Kasumi-1 (cell line): ENCODE data around the gene FHL1.

ENCODE experiments used
- DNase-seq, 2 experiments: peaks; one replicate each; lab custom pipeline; 2025; lab: John Stamatoyannopoulos, UW

FHL1 gene

DNA sequence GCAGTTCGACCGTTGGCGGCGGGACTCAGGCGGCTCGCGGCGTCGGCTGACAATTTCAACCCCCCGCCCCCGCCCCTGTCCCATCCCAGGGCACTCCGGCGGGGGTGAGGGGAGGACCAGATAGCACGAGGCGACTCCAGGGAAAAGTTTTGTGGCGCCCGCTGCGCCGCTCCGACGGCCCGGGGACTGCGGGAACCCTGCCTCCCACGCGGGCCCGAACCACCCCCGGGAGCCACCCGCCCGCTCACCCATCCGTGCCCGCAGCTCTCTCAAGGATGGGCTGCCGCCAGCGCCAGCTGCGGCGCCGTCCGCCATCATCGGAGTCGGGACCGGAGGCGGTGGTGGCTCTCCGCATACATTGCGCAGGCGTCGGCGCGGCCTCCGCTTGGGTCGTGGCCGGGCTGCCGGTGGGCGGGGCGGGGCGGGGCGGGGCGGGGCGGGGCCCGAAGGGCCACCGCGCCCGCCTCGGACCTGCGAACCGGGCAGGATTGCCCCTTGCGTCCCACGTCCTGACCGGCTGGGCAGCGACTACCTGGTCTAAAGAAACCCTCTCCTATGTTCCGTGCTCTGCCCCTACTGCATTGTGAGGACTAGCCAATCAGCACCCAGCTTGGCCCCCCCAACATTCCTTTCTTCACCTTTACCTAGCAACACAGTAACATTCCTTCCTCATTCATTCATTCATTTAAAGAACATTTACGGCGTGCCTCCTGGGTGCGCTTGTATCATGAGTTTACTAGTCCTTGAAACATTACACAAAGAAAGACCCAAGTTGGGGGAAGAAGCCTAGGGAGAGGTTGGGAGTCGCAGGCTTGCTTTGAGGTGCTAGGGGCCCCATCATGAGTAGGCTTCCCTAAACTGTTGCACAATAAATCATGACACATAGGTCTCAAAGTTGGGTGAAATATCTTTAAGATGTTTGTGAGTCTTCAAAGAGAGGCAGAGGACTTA, 104.0 kb downstream of the FHL1 start, which contains the start of gene MAP7D3:
Gene MAP7D3 (minus strand): TSS at position 360 of the 951 bp plus-strand sequence. CDS start 42 bp downstream, at position 318.
- peak; percentile 20 to 38 for DNase-seq

DNA sequence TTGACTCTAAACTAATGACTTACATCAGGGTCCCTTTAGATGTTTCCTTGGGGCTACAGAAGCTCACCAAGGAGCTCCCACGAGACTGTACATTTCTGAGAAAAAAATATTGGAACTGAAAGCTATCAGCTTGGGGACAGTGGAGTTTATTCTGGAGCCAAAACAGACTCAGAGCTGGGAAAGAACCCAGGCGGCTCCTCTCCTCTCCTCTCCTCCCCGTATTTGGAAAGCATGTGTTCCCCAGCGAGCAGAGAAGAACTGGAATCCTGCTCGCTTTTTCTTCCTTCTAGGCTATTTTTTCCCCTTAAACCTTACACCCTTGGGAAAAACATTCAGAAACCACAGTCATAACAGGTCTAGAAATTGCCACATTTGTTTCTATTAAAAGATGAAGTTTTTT, 108.2 kb downstream of the FHL1 start:
- DNase-seq = no peak

DNA sequence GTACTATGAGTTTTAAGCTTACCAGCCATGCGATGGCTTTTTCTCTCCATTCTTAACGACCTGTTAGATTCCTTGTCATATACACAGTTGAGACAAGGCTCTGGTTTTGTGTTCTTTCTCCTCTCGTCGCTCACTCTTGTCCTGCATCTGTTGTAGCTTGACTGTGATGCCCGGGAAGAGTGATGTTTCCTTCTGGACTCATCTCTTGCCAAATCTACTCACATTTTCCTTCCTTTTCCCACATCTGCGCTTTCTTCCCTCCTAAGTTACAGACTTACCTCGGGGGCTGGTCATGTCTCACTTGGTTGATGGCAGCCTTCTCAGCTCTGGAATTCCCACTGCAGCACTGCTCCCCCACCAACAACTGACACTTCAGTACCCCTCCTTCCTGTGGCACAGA, 108.7 kb downstream of the FHL1 start:
- DNase-seq = no peak

DNA sequence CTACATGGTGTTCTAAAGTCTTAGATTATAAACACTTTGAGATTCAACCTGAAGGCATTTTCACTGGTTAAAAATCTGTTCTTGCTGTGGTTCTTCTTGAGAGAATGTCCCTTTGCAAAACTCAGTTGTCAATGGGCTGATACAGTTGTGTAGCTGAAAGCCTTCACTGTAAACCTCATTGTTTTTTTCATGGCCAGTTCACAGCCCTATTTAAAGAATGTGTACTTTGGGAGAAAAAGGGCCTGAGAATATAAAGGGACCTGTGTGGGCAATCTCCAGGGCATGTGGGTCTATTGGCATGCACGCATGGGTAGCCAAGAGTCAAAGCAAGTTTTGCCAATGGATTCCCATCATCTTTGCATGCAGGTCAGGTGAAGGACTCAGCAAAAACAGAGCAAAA, 111.6 kb downstream of the FHL1 start:
- no peak for DNase-seq

DNA sequence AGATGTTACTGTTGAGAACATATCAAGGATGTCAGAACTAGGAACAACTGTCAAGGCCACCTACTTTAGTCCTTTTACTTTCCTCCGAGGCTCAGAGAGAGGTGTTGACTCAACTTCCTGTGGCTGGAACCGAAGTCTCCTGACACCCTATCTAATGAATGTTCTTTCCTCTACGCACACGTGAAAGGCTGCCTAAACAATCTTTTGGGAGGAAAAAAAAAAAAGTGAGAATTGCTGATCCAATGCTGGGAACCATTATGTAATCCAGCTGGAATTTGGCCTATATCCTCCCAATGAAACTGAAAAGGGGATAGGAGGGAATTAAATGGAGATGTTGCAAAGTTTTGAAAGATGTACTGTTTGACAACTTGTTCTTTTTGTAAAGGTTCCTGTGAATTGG, 112.2 kb downstream of the FHL1 start:
- DNase-seq = peak in 1 of 2 experiments; percentile 1

DNA sequence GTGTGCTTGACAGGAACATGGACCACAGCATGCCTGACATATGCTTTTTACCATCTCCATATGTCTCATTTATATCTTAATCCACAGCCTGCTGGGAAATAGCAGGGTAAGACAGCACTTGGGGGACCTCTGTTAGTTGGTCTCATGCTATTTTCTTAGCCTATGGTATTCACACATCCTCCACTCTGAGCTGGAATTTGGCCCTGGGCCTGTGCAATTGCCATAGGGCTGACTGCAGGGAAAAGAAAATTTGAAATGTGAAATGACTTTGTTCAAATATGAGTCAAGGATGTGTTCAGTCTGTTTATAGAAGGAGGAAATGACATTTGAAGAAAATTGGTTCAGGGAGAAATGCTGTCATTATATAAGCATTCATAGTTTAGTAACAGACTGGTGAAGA, 113.4 kb downstream of the FHL1 start:
- DNase-seq = no peak
